GM12878 (cell line): ENCODE data around the gene JTB. TPM values are rescaled to one million over a fixed set of nuclear protein-coding genes. Genes with fewer than 3 reads are reported as not detected.

ENCODE experiments used
- ATAC-seq: fragments of 200-7000 bp; cut with Tn5 transposase; 3 replicates; pipeline ENCODE4 v1.9.1; 2020; ENCODE audit warnings: mild to moderate bottlenecking, moderate library complexity
- BruUV-seq: library from RNA; stranded (reverse); fragments of 400-500 nt; replicated peaks from 2 replicates; lab custom pipeline; 2021; lab: Mats Ljungman, UMichigan
- CTCF ChIA-PET: fragments of 300-600 bp; sonication (Branson Sonifier 250); formaldehyde crosslinking; extraction: SDS; loops from one replicate; lab custom pipeline; 2021; ENCODE audit warnings: inconsistent platforms; lab: Yijun Ruan, JAX
- POLR2A ChIA-PET: fragments of 350-600 bp; formaldehyde crosslinking; extraction: SDS; loops from one replicate; lab custom pipeline; 2021; ENCODE audit warnings: inconsistent platforms; lab: Charles Lee
- RAD21 ChIA-PET: fragments of 300-600 bp; sonication (Branson Sonifier 250); formaldehyde crosslinking; loops from one replicate; lab custom pipeline; 2023; ENCODE audit warnings: antibody characterized with exemption; ENCODE audit not compliant: unreplicated experiment; lab: Charles Lee
- SMC1A ChIA-PET: fragments of 300-600 bp; sonication (Branson Sonifier 250); formaldehyde crosslinking; loops from one replicate; lab custom pipeline; 2023; ENCODE audit not compliant: unreplicated experiment, uncharacterized antibody; lab: Charles Lee
- DNase-seq: peaks from one replicate; pipeline ENCODE4 v3.0.0-alpha.2; 2011; ENCODE audit warnings: low read depth, low spot score
- FAIRE-seq: peaks from 3 replicates; lab custom pipeline; 2011; peaks lifted over from hg19 to GRCh38; lab: Jason Lieb, UNC
- H2AFZ ChIP-seq: 2 replicates; pipeline ENCODE4 v1.6.0; 2011; ENCODE audit warnings: low read depth, low read length, control low read depth; ENCODE audit not compliant: control insufficient read depth
- H3K27ac ChIP-seq: 2 replicates; pipeline ENCODE4 v1.5.1; 2011; ENCODE audit warnings: control low read depth; ENCODE audit not compliant: control insufficient read depth, insufficient read depth
- H3K27me3 ChIP-seq, 2 experiments: replicated peaks in 1 of 2; 2 replicates each; pipeline versions ENCODE4 v1.6.0 to v1.6.1; 2011; ENCODE audit warnings: low read length in 1 of 2; ENCODE audit not compliant: control insufficient read depth in 2 of 2, insufficient read depth in 2 of 2
- H3K36me3 ChIP-seq, 2 experiments: 2 replicates each; pipeline ENCODE4 v1.5.1; 2011; ENCODE audit warnings: low read length in 1 of 2; ENCODE audit not compliant: control insufficient read depth in 2 of 2, insufficient read depth in 2 of 2
- H3K4me1 ChIP-seq: 2 replicates; pipeline ENCODE4 v1.6.1; 2011; ENCODE audit warnings: mild to moderate bottlenecking, low read length, moderate library complexity, mixed read lengths; ENCODE audit not compliant: control insufficient read depth, insufficient read depth
- H3K4me2 ChIP-seq: 2 replicates; pipeline ENCODE4 v1.6.0; 2011; ENCODE audit warnings: control low read depth; ENCODE audit not compliant: control insufficient read depth, insufficient read depth
- H3K4me3 ChIP-seq: fragments of 200-600 bp; sonication (generic); 2 replicates; pipeline ENCODE4 v1.5.1; 2016
- H3K79me2 ChIP-seq: 2 replicates; pipeline ENCODE4 v1.6.0; 2011; ENCODE audit warnings: low read length; ENCODE audit not compliant: control insufficient read depth, insufficient read depth
- H3K9ac ChIP-seq: 2 replicates; pipeline ENCODE4 v1.8.0; 2011; ENCODE audit warnings: low read length, control low read depth, mixed read lengths; ENCODE audit not compliant: control insufficient read depth, insufficient read depth
- H3K9me3 ChIP-seq: replicated peaks from 3 replicates; pipeline ENCODE4 v1.5.1; 2011; ENCODE audit warnings: mild to moderate bottlenecking, low read length; ENCODE audit not compliant: control insufficient read depth, insufficient read depth
- H4K20me1 ChIP-seq: 2 replicates; pipeline ENCODE4 v1.6.0; 2011; ENCODE audit not compliant: control insufficient read depth, insufficient read depth
- CREB1 ChIP-seq: IDR thresholded peaks from 2 replicates; pipeline ENCODE4 v1.6.1; 2012; ENCODE audit warnings: low read depth, mild to moderate bottlenecking, inconsistent platforms
- HSF1 ChIP-seq: fragments of 150-350 bp; IDR thresholded peaks from 2 replicates; pipeline ENCODE4 v1.6.1; 2014; ENCODE audit warnings: mild to moderate bottlenecking, low read depth, low read length
- KLF5 ChIP-seq: fragments of 450-650 bp; IDR thresholded peaks from 2 replicates; pipeline ENCODE4 v1.6.1; 2014; ENCODE audit warnings: mild to moderate bottlenecking; ENCODE audit not compliant: partially characterized antibody
- MEF2B ChIP-seq: fragments of 450-650 bp; IDR thresholded peaks from 2 replicates; pipeline ENCODE4 v1.6.1; 2018; ENCODE audit warnings: mild to moderate bottlenecking, moderate library complexity; ENCODE audit not compliant: partially characterized antibody, poor library complexity, severe bottlenecking
- RBBP5 ChIP-seq: fragments of 200-600 bp; sonication (generic); conservative IDR thresholded peaks from 2 replicates; pipeline ENCODE4 v1.6.1; 2016
- RFX5 ChIP-seq: IDR thresholded peaks from 2 replicates; pipeline ENCODE4 v1.6.1; 2011; ENCODE audit warnings: low read depth, low read length, improper control_type of control experiment
- SUZ12 ChIP-seq: fragments of 200-600 bp; sonication (generic); IDR thresholded peaks from one replicate; pipeline ENCODE4 v1.6.1; 2018; ENCODE audit warnings: antibody characterized with exemption, mild to moderate bottlenecking; ENCODE audit not compliant: unreplicated experiment
- WGBS: methylation state at CpG from one replicate; pipeline ENCODE4 v1.1.6; 2016; ENCODE audit warnings: low lambda C conversion rate; ENCODE audit not compliant: insufficient replicate concordance, insufficient coverage; ENCODE audit errors: missing lambda C conversion rate; 5-methylcytosine and 5-hydroxymethylcytosine counted together
- in situ Hi-C: fragments of 300-500 bp; cut with MboI; formaldehyde crosslinking; loops from 9 replicates; pipeline ENCODE4 v1.14.3; 2018; ENCODE audit warnings: mixed read lengths
- intact Hi-C: fragments of 100-400 bp; cut with micrococcal nuclease; formaldehyde crosslinking; loops from one replicate; pipeline ENCODE4 v1.14.2; 2022; ENCODE audit not compliant: unreplicated experiment
- polyA plus RNA-seq, 11 experiments: library from polyadenylated mRNA; depleted of rRNA in 4 of 11; unstranded in 6 of 11; stranded (reverse) in 5 of 11; fragments of >200 nt; fragmentation: Nextera tagmentation in 4 of 11; fragmentation: Illumina TruSeq in 1 of 11; extraction: Ambion mirVana in 4 of 11; extraction: Trizol in 1 of 11; gene quantifications; 1 replicate in 1 of 11; 2 replicates in 10 of 11; pipeline versions ENCODE4 v1.2.1 to v1.2.3, GENCODE V29; 2011 to 2016; ENCODE audit warnings: inconsistent platforms in 2 of 11, missing spikeins in 2 of 11, low read depth in 1 of 11
- total RNA-seq, 4 experiments: library from RNA; depleted of rRNA in 3 of 4; stranded (reverse); fragments of >200 nt in 3 of 4; fragmentation: Illumina TruSeq in 1 of 4; extraction: Trizol in 1 of 4; gene quantifications; 2 replicates each; pipeline versions ENCODE4 v1.2.1 to v1.2.3, GENCODE V29; 2013 to 2021

JTB gene
- total and polyA plus RNA-seq, 10 of the 15 experiments (the other 5 are each of a cell fraction or from before 2014, with no cell fraction given): 25.0 to 298 (median 155) TPM

- TF ChIP-seq HSF1 (no peak), SUZ12 (no peak), RBBP5 (no peak), KLF5 (no peak), MEF2B (no peak)
Measured at GRCh38 chr1:153995202-153995601, 17.7 kb upstream of the JTB start (continued).

GRCh38 chr1:153991806-153992205 lies 14.3 kb upstream of the JTB start:
- Histone ChIP-seq H3K4me3 (peak overlapping the region; percentile 86), H3K27ac (peak overlapping the region; percentile 96), H3K9me3 (no peaks in the 10 kb centered on the region), H3K4me2 (peak overlapping the region; percentile 89), H3K27me3 (no peaks in the 10 kb centered on the region), H2AFZ (no peak overlapping the region), H3K4me1 (peaks cover 9% of the 10 kb centered on the region), H3K79me2 (peaks cover 25% of the 10 kb centered on the region), H4K20me1 (no peaks in the 10 kb centered on the region), H3K9ac (peak overlapping the region; percentile 98)
- no TSS peak for BruUV-seq
- no peak for FAIRE-seq
- in situ Hi-C loops (loop anchor here (5.0 to 10.0 kb wide), 2 partner anchors 280 to 487 kb away; partner anchors contain the start of gene HAX1), intact Hi-C loops (loop anchor here (2.0 to 5.0 kb wide), 2 partner anchors 190 to 281 kb away; partner anchors contain the start of gene HAX1)
- ChIA-PET SMC1A (interaction anchor here (1.1 to 1.5 kb wide), 4 partner anchors 17 to 227 kb away, joined by 3 to 5 read pairs (median 4); no protein-coding TSS in a partner anchor), POLR2A (interaction anchor here (0.6 to 3.8 kb wide), 7 partner anchors 8 to 199 kb away, joined by 3 to 26 read pairs (median 3); partner anchors contain the start of gene JTB), CTCF (interaction anchor here (1.4 kb wide), 1 partner anchor 481 kb away, joined by 3 read pairs; no protein-coding TSS in a partner anchor), RAD21 (interaction anchor here (1.4 to 2.3 kb wide), 2 partner anchors 13 to 25 kb away, joined by 3 to 10 read pairs; partner anchors contain the start of gene CREB3L4)
- DNase-seq: no peak
- 68% methylated on average over 2 of the region's 2 CpGs for WGBS
- no peak for ATAC-seq
- TF ChIP-seq CREB1 (0 out of 2 replicates have a peak, but pooled peaks have one; percentile 4), RFX5 (no peak)
- TF ChIP-seq, all 136 proteins: peak for 1
- H3K36me3 ChIP-seq: peaks cover 0 to 16% of the 10 kb centered on the region in 2 experiments; a peak in 3 of 4 replicates
